ENCODE results near the gene ITGA2B. TPM values are rescaled to one million over a fixed set of nuclear protein-coding genes. Genes with fewer than 3 reads are reported as not detected.
"Not testable (repeated sequence)": the region's sequence is repeated elsewhere in the genome, so short reads cannot be mapped to it uniquely, and the experiment has no call there.

The ITGA2B gene
- polyA plus RNA-seq, 1 donor, result 2.9 TPM

- DNase-seq (ENCODE audit: low read depth), result no peak
Measured at GRCh38 chr17:44333371-44333770, 56.1 kb downstream of the ITGA2B start.

- DNase-seq (ENCODE audit: low read depth), result no peak
Measured at GRCh38 chr17:44331249-44331760, 58.1 kb downstream of the ITGA2B start.

GRCh38 chr17:44330263-44330662 is 59.2 kb downstream of the ITGA2B start:
- not testable (repeated sequence) for DNase-seq (ENCODE audit: low read depth)

DNA sequence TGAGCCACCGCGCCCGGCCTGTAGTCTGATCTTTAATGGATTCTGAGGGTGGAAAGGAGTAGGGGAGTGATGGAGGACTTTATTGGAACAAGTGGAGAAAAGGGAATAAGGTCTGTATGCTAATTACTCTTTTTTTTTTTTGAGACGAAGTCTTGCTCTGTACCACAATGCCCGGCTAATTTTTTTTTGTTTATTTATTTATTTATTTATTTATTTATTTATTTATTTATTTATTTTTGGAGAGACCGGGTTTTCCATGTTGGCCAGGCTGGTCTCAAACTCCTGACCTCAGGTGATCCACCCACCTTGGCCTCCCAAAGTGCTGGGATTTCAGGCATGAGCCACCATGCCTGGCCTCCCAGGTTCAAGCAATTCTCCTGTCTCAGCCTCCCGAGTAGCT is 59.9 kb downstream of the ITGA2B start:
- DNase-seq (ENCODE audit: low read depth), result not testable (repeated sequence)

- DNase-seq (ENCODE audit: low read depth), result no peak
Measured at GRCh38 chr17:44327715-44328449, 61.6 kb downstream of the ITGA2B start.

GRCh38 chr17:44326861-44327444 is 62.5 kb downstream of the ITGA2B start:
- peak; percentile 89 for DNase-seq (ENCODE audit: low read depth)

DNA sequence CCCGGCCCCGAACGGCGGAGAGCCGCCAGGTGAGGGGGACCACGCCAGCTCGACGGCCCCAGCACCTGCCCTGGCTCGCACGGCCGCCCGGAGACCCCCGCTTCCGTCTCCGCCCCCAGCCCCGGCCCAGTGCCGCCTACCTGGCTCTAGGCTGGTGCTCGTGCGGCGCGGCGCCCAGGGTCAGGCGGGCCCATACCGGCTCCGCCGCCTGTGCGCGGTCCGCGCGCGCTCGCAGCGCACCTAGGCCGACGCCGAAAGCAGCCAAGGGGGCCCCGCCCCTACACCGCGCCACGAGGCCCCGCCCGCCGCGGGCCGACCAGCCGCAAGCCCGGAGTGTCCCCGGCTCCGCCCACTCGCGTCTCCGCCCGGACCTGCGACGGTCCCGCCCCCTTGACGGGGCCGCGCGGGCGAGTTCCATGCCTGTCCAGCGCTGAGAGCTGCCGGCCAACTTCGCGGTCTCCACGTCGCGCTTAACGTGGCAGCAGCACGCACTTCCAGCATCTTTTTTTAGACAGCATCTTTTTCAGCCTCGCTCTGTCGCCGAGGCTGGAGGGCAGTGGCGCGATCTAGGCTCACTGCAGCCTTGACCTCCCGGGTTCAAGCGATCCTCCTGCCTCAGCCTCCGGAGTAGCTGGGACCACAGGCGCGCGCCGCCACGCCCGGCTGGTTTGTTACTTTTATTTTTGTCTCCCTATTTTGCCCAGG is 64.7 kb downstream of the ITGA2B start, which contains the start of gene SLC25A39:
TSS of gene SLC25A39 (minus strand) at position 253 of the 705 bp plus-strand sequence. CDS start 1,261 bp downstream, outside the sequence.
- peak; percentile 83 for DNase-seq (ENCODE audit: low read depth)

- DNase-seq (ENCODE audit: low read depth), result no peak
Measured at GRCh38 chr17:44324092-44324570, 65.3 kb downstream of the ITGA2B start.

DNA sequence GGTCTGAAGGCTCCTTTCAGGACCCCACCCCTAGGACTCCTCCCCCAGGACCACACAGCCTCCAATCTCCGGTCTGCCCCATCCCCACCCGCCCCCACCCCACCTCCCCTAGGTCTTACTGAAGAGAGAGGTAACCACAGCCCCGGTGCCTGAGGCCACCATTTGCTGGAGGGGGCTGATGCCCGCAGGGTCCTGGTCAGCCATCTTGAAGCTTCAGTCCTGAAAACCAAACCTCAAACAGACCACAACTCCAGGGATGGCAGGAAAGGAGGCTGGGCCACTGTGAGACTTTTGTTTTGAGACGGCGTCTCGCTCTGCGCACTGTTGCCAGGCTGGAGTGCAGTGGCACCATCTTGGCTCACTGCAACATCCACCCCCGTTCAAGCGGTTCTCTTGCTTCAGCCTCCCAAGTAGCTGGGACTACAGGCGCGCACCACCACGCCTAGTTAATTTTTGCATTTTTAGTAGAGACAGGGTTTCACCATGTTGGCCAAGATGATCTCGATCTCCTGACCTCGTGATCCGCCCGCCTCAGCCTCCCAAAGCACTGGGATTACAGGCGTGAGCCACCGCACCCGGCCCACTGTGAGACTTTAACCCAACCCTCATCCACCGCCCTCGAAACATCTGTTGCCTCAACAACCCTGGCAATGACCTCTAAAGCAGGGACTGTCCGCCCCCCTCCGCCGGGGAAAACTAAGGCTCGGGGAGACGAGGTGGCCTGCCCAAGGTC is 65.9 kb downstream of the ITGA2B start:
- DNase-seq (ENCODE audit: low read depth), result no peak

- no peak for DNase-seq (ENCODE audit: low read depth)
Measured at GRCh38 chr17:44322236-44322895, 67.1 kb downstream of the ITGA2B start.

Other genes with a start within 250 kb of the ITGA2B start
- gene HROB, start 247.7 kb downstream of the ITGA2B start, polyA plus RNA-seq (ENCODE audit: insufficient read length), result 2.4 TPM
- gene ASB16, start 218.9 kb downstream of the ITGA2B start, polyA plus RNA-seq (ENCODE audit: insufficient read length), result 18.2 TPM
- gene TMUB2, start 202.7 kb downstream of the ITGA2B start, polyA plus RNA-seq (ENCODE audit: insufficient read length), result 53.3 TPM
- 54.2 TPM for gene ATXN7L3, start 189.8 kb downstream of the ITGA2B start, polyA plus RNA-seq (ENCODE audit: insufficient read length)
- 60.6 TPM for gene UBTF, start 170.0 kb downstream of the ITGA2B start, polyA plus RNA-seq (ENCODE audit: insufficient read length)
- 11.3 TPM for gene SLC4A1, start 121.5 kb downstream of the ITGA2B start, polyA plus RNA-seq (ENCODE audit: insufficient read length)
- gene RUNDC3A, start 81.0 kb downstream of the ITGA2B start, polyA plus RNA-seq (ENCODE audit: insufficient read length), result 2.0 TPM
- gene SLC25A39, start 64.8 kb downstream of the ITGA2B start, polyA plus RNA-seq (ENCODE audit: insufficient read length), result 54.3 TPM
- 218 TPM for gene GRN, start 44.3 kb downstream of the ITGA2B start, polyA plus RNA-seq (ENCODE audit: insufficient read length)
- 105 TPM for gene FAM171A2, start 25.8 kb downstream of the ITGA2B start, polyA plus RNA-seq (ENCODE audit: insufficient read length)
- 28.2 TPM for gene GPATCH8, start 113.8 kb upstream of the ITGA2B start, polyA plus RNA-seq (ENCODE audit: insufficient read length)
- 14.5 TPM for gene FZD2, start 167.8 kb upstream of the ITGA2B start, polyA plus RNA-seq (ENCODE audit: insufficient read length)

Data from forelimb muscle (tissue), 1 donor.